Peyer's patch (tissue), 4 donors: ENCODE results near the gene HEATR1.

Source experiments
- CTCF ChIP-seq, 6 experiments: fragments of 450-650 bp in 4 of 6; fragments of 200-600 bp in 2 of 6; sonication (generic) in 1 of 6; IDR thresholded peaks; one replicate each; pipeline ENCODE4 v1.5.1; 2017 to 2019; ENCODE audit warnings: antibody characterized with exemption in 6 of 6, mild to moderate bottlenecking in 3 of 6, moderate library complexity in 1 of 6
- POLR2A ChIP-seq, 2 donors: fragments of 450-650 bp; IDR thresholded peaks; one replicate each; pipeline ENCODE4 v1.5.1; 2017; ENCODE audit warnings: antibody characterized with exemption in 2 of 2, mild to moderate bottlenecking in 2 of 2, moderate library complexity in 2 of 2

GRCh38 chr1:236522937-236523703 is 81.2 kb downstream of the HEATR1 start:
- no peak for TF ChIP-seq CTCF (IDR thresholded peaks at IDR 0.05)
- no peak for TF ChIP-seq POLR2A (IDR thresholded peaks at IDR 0.05)
